Mesothelial cell of epicardium (in vitro differentiated cells): Measurements from ENCODE around the gene TMED4. TPM values are rescaled to one million over a fixed set of nuclear protein-coding genes. Genes with fewer than 3 reads are reported as not detected.

ENCODE experiments used
- DNase-seq, 2 experiments: peaks; one replicate each; pipeline ENCODE4 v3.0.0; 2021; ENCODE audit warnings: low spot score in 2 of 2; ENCODE audit not compliant: unreplicated experiment in 2 of 2
- H3K27ac Mint-ChIP-seq: 2 replicates; pipeline ENCODE4 v1.8.0; 2021; ENCODE audit warnings: mixed read lengths
- H3K27me3 Mint-ChIP-seq: 2 replicates; pipeline ENCODE4 v1.8.0; 2021; ENCODE audit warnings: low read depth, mixed read lengths
- H3K36me3 Mint-ChIP-seq: 2 replicates; pipeline ENCODE4 v1.8.0; 2021; ENCODE audit warnings: mixed read lengths
- H3K4me1 Mint-ChIP-seq: 2 replicates; pipeline ENCODE4 v1.8.0; 2021; ENCODE audit warnings: mixed read lengths
- H3K4me3 Mint-ChIP-seq: 2 replicates; pipeline ENCODE4 v1.8.0; 2021; ENCODE audit warnings: mild to moderate bottlenecking, moderate library complexity, mixed read lengths
- H3K9me3 Mint-ChIP-seq: 2 replicates; pipeline ENCODE4 v1.8.0; 2021; ENCODE audit warnings: mixed read lengths
- CTCF ChIP-seq: fragments of 200-600 bp; sonication (generic); IDR thresholded peaks from one replicate; pipeline ENCODE4 v1.5.0; 2021; ENCODE audit warnings: antibody characterized with exemption; ENCODE audit not compliant: unreplicated experiment
- total RNA-seq: library from RNA; stranded (reverse); gene quantifications from 3 replicates; pipeline ENCODE4 v1.2.1, GENCODE V29; 2021

The TMED4 gene
- total RNA-seq, 1 donor from 2014 or later = 97.0 TPM

GRCh38 chr7:44615149-44615611 lies 33.1 kb upstream of the TMED4 start:
- Mint-ChIP-seq H3K4me3 (no peak overlapping the region), H3K9me3 (no peaks in the 10 kb centered on the region), H3K27me3 (no peaks in the 10 kb centered on the region), H3K36me3 (no peaks in the 10 kb centered on the region), H3K27ac (peak overlapping the region; percentile 87), H3K4me1 (peaks cover 35% of the 10 kb centered on the region)
- no peak for DNase-seq
- no peak for TF ChIP-seq CTCF

GRCh38 chr7:44609829-44610228 lies 27.8 kb upstream of the TMED4 start:
- peak overlapping the region; percentile 26 for H3K27ac Mint-ChIP-seq

GRCh38 chr7:44608916-44609648 lies 27.1 kb upstream of the TMED4 start:
- peak overlapping the region; percentile 85 for H3K27ac Mint-ChIP-seq
- no peaks in the 10 kb centered on the region for H3K27me3 Mint-ChIP-seq
- H3K36me3 Mint-ChIP-seq = no peaks in the 10 kb centered on the region
- no peak for DNase-seq
- TF ChIP-seq CTCF = no peak
- H3K4me1 Mint-ChIP-seq = peaks cover 20% of the 10 kb centered on the region
- peak overlapping the region; percentile 8 for H3K4me3 Mint-ChIP-seq
- no peaks in the 10 kb centered on the region for H3K9me3 Mint-ChIP-seq

More at GRCh38 chr7:44609829-44610228, 27.8 kb upstream of the TMED4 start:
- no peaks in the 10 kb centered on the region for H3K9me3 Mint-ChIP-seq
- no peak for TF ChIP-seq CTCF
- no peak overlapping the region for H3K4me3 Mint-ChIP-seq
- H3K4me1 Mint-ChIP-seq = peaks cover 24% of the 10 kb centered on the region
- DNase-seq = no peak
- H3K27me3 Mint-ChIP-seq = no peaks in the 10 kb centered on the region
- H3K36me3 Mint-ChIP-seq = no peaks in the 10 kb centered on the region

GRCh38 chr7:44607141-44608068 lies 25.4 kb upstream of the TMED4 start:
- DNase-seq = no peak
- no peak for TF ChIP-seq CTCF
- Mint-ChIP-seq H3K27ac (peak overlapping the region; percentile 94), H3K27me3 (no peaks in the 10 kb centered on the region), H3K9me3 (no peaks in the 10 kb centered on the region), H3K4me3 (peak overlapping the region; percentile 97), H3K36me3 (no peaks in the 10 kb centered on the region), H3K4me1 (peaks cover 20% of the 10 kb centered on the region)

- H3K27ac Mint-ChIP-seq = peak within 1 kb of the TSS; percentile 100
- H3K4me3 Mint-ChIP-seq = peak within 1 kb of the TSS; percentile 97
- peak; percentile 97 to 99 for DNase-seq
- no peaks in the 10 kb centered on the region for H3K27me3 Mint-ChIP-seq
- peaks cover 20% of the 10 kb centered on the region for H3K4me1 Mint-ChIP-seq
- TF ChIP-seq CTCF = no peak
- H3K36me3 Mint-ChIP-seq = no peaks in the 10 kb centered on the region
- no peaks in the 10 kb centered on the region for H3K9me3 Mint-ChIP-seq
These were observed 24.5 kb upstream of the TMED4 start, which contains the start of gene OGDH for GRCh38 chr7:44606341-44607140. OGDH (plus strand) TSS chr7:44606627; CDS start chr7:44624344, 17,717 bp downstream.
